Activated CD8-positive, alpha-beta memory T cell treated with anti-CD3 and anti-CD28 coated beads, Interleukin-2, amount 50 U/mL, for 48 hours (primary cell): ENCODE measurements around the gene MRPS11.
"Not testable (repeated sequence)": the region's sequence is repeated elsewhere in the genome, so short reads cannot be mapped to it uniquely, and the experiment has no call there.

Experiments
- DNase-seq: peaks from one replicate; pipeline ENCODE4 v3.0.0-alpha.2; 2020

The MRPS11 gene

DNA sequence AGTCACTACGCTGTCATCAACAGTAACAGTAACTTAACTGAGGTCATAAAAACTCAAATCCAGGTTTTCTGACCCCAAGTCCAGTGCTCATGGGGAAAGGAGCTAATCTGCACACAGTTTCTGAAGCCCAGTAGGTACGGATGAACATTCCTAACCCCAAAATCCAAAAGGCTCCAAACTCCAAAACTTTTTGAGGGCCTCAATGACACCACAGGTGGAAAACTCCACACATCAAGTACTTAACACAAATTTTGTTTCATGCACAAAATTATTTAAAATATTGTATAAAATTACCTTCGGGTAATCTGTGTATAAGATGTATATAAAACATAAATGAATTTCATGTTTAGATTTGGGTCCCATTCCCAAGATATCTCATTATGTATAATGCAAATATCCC is 10.8 kb upstream of the MRPS11 start:
- no peak for DNase-seq

DNA sequence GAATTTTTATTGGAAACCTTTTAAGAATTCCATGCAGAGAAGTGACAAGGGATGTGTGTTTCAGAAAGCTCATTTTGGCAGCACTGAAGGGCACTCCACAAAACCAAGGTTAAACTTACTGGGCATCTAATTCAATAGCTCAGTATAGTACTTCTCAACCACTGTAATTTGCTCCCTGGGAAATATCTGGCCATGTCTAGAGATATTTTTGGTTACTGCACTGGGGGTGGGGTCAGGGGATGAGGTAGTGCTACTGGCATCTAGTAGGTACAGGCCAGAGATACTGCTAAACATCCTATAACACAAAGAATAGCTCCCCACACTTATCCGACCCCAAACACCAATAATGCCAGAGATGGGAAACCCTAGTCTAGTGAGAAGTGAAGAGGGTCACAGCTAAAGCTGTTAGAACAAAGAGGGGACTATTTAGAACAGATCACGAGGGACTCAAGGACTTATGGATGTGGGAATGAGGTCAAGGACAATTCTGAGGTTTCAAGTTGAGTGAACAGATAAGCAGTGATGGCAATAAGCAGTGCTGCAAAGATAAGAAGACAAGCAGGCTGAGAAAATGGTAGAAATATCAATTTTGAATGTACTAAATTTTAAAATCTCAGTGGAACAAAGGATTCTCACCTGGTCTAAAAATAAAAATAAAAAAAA is 3.5 kb upstream of the MRPS11 start:
- no peak for DNase-seq

DNA sequence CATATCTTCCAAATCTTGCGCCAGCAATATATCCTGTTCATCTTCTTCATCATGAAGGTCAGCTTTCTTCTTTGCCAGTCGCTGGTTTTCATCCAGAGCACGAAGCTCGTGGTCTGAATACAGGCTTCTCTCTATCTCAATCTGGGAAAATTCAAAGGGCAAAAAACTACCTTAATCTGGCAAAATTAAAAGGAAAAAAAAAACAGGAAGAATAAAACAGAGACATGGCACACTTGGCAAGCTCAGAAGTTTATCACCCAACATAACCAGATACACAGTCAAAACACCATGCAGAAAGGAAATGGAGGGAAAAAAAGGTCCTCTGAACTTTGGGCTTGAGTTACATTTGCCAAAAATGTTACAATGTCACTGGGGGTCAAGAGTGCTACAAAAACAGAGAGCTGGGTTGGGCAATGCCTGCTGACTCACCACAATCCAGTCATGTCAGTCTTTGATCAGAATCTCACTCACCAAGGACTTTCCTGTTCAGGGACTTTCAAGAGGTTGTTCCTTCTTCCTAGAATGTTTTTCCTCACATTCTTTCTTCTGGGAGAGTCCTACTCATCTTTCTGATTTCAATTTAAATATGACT is 1.8 kb upstream of the MRPS11 start:
- DNase-seq, result no peak

DNA sequence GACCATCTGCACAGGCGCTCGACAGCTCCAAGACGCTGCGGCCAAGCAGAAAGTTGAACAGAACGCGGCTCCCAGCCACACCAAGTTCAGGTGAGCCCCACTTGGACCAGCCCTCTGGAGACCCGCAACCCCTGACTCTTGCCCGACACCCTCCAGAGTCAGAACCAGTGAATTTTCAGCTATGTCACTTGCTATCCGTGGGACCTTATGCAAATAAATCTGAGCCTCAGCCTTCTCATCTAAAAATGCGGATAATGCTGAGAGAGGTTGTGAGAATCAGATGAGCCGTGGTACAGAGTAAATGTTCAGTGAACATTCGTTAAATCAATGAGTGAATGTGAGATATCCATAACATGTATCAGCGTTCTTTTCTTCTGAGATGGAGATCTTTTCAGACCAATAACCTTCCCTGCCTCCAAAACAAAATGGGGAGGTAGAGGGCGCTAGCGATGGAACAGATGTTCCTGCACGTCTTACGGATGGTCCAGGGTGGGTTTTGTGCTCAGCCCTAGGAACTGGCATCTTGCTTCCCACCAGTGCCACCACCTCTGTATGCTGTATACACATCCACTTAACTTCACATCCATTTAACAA is 524 bp downstream of the MRPS11 start:
- no peak for DNase-seq

DNA sequence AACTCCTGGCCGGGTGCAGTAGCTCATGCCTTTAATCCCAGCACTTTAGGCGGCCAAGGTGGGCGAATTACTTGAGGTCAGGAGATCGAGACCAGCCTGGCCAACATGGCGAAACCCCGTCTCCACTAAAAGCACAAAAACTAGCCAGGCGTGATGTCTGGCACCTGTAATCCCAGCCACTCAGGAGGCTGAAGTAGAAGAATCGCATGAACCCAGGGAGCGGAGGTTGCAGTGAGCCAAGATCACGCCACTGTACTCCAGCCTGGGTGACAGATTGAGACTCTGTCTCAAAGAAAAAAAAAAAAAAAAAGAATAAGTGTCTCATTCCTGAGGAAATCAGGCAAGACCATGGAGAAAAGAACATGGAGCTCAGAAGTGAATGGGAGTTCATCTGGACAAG is 1.2 kb downstream of the MRPS11 start:
- DNase-seq, result not testable (repeated sequence)

DNA sequence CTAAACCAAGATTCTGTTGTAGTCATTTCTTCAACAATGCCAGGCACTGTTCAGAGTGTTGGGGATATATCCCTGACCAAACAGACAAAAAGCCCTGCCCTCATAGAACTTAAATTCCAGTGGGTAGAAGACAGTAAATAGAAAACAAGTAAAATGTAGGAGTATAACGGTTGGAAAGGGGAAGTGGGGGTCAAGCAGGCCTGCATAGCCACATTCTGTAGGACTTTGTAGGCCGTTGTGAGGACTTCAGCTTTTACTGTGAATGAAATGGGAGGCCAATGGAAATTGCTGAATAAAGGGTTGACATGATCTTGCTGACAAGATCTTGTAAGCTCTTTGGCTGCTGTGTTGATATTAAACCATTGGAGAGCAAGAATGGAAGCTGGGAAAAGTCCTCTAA is 1.8 kb downstream of the MRPS11 start:
- DNase-seq, result no peak

DNA sequence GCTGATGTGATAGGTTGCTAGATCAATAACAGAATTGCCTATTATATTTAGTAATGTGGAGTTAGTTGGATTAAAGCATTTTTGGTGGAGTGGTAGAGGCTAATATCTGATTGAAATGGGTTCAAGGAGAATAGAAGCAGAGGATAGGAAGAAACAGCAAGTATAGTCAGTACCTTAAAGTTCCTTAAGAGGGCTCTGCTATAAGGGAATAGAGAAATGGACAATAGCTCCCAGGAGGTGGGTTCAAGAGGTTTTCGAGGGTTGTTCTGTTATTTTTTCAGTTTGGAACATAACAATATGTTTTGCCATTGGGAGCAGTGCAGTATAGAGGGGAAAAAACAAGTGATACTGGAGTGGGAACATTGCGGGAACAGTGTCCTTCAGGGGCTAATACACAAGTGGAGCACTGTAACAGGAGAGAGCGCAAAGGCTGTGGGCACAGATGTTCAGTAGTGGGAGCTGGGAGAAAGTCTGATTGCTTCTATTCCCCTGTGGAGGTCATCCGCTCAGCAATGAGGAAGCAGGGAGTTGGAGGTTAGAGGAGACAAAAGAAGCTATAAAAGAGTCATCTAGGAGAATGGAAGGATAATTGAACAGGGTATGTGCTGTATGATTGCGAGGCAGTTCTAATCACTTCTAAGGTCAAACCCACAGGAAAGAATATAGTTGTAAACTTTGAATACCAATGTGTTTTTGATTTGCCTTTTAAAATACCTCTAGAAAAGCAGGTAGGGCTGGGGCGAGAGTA is 3.3 kb downstream of the MRPS11 start:
- DNase-seq, result no peak

DNA sequence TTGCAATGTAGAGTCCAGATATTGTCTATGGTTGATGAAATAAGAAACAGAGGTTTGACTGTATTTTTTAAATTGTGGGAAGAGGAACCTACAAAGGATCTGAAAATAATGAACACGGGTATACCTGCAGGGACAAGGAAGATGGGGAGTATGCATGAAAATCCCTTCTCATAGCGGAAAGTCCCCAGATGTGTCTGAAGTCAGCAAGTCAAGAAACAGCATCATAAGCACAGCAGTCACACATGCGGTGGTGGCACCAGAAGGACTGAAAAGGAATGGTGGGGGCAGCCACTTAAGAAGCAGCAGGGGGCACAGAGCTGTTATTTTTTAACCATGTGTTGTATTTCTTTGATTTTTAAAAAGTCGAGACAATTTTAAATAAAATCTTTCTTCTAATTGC is 4.7 kb downstream of the MRPS11 start:
- no peak for DNase-seq

DNA sequence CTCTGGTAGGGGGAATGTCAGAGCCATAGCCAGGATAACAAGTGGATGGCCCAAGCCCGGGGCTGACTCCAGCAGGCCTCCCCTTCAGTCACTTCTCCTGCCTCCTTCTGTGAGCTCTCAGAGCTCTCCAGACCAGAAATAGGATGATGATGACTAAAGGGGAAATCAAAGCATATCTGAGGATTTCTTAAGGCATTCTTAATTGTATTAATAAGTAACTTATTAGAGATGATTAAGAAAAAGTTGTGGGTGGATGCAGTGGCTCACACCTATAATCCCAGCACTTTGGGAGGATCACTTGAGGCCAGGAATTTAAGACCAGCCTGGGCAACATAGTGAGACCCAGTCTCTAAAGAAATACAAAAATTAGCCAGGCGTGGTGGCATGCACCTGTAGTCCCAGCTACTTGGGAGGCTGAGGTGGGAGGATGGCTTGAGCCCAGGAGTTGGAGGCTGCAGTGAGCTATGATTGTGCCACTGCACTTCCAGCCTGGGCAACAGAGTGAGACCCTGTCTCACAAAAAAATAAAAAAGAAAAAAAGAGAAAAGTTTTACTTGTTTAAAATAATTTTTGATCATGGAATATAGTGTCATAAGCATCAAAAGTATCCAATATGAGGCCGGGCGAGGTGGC is 6.3 kb downstream of the MRPS11 start:
- DNase-seq, result not testable (repeated sequence)

DNA sequence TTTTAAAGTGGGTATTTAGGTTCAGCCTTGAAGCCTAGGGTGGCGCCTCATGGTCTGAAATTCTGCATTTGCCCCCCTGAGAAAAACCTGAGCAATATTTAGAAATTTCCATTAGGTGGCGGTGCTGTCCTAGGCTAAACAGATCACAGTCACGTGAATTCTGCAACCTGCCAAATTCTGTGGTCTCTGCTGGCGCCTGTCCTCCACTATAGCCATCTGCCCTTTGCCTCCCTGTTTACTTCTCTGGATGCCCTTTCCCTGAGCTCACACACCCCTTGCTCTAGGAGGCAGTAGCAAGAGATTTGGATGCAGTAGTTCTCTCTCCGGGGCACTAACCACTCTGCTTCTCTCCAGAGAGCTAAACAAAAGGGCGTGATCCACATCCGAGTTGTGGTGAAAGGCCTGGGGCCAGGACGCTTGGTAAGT is 9.1 kb downstream of the MRPS11 start:
- DNase-seq, result no peak

DNA sequence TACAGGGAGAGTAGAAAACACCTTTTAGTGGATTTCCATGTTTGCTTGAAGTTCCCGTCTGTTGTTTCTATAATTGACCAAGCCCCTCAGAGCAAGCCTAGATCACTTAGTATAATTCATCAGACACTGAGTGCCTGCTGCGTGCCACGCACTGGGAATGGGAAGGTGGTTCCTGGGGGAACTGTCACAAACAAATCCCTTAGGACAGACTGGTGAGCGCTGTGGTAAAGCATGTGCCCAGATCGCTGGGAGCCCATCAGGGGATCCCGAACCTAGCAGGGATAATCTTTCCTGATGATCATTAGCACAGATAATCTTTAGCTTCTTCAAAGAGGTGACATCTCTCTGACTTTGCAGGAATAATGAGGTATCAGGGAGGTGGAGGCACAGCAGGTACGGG is 9.6 kb downstream of the MRPS11 start:
- DNase-seq, result no peak

DNA sequence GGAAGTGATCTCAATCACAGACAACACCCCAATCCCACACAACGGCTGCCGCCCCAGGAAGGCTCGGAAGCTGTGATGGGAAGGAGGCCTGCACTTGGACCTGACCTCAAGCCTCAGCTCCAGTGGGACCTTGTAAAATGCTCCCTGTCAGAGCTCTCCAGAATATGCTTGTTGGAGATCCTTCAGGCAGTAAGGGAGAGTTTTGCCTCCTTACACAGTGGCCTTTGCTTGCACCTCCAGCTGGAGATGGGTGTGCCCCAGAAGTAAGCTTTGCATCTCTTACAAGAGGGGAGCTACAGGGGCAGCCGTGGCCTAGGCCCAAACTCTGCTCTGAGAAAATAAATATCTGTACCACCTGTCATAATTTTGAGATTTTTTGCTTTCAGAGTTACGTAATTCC is 10.4 kb downstream of the MRPS11 start:
- DNase-seq, result no peak

DNA sequence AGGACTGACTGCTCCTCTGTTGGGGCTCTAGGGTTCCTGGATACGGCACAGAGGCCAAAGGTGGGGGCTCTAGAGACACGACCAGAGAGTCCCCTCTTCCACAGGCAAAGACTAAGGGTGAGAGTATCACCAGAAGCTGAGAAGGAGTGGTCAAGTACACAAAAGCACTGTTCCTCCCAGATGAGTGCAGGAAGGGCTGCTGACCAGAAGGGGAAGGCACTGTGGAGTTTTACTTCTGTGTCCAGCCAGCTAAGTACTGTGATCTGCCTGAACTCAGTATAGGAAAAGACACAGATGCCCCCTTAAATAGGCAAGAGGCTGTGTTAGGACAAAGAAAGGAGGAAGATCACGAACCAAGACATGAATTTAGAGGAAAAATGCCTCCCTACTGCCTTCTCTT is 11.7 kb downstream of the MRPS11 start:
- no peak for DNase-seq

DNA sequence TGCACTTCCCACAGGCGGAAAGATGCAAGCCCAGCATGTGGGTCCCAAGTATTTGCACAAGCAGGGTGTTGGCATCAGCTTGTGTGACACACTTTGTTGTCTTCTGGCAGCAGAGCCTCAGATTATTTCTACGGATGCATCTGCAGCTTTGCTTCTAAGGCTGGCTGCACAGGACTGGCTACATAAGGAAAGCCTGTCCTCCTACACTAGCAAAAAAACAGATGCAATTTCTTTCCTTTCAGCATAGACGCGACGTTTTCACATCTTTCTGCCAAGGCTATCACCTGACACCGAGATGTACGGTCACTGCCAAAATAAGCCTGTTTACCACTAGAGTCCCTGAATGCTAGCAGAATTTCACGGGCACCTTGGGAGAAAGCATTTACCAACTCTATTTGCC is 13.5 kb downstream of the MRPS11 start:
- DNase-seq, result no peak

DNA sequence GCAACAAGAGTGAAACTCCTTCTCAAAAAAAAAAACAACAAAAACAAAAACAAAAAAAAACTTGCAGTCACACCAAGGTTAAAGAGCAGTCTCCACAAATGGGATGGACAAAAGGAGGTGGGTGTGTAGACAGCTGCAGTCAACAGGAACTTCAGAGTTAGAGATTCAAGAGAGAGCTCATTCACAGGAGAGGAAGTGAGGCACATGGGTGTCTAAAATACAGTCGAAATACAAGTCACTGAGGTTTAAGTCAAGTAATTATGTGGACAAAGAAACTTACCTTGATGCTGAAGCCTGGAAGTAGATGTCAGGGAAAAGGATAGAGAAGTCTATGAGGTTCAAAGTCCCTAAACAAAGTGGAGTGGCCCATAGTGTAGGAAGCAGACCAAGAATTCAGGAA is 14.8 kb downstream of the MRPS11 start:
- no peak for DNase-seq

DNA sequence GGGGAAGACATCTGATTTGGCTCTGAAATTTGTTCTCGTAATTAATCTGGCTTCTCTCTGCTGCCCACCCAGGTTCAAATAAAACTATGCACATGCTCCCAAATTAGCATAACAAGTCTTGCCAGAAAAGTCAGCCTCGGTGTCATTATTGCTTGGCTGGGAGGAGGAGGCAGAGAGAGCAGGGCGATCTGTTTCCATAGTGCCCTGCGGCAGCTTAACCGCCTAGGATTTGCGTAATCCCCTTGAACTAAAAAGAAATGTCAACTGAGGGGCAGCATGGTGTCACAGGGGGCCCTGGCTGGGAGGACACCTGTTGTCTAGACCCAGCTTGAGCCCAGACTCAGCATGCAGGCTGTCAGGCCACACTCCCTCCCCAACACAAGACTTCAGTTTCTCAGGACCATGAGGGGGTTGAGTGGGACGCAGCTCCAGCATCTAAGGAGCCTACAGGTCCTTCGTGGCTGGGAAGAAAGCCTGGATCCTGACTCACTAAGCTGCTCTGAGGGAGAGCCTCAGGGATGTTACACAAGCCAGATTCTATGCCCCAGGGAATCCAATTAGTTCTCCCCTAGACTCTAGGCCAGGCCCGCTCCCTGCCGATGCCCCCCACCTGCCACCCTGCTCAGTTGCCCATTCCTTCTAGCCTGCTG is 17.3 kb downstream of the MRPS11 start:
- DNase-seq, result no peak

DNA sequence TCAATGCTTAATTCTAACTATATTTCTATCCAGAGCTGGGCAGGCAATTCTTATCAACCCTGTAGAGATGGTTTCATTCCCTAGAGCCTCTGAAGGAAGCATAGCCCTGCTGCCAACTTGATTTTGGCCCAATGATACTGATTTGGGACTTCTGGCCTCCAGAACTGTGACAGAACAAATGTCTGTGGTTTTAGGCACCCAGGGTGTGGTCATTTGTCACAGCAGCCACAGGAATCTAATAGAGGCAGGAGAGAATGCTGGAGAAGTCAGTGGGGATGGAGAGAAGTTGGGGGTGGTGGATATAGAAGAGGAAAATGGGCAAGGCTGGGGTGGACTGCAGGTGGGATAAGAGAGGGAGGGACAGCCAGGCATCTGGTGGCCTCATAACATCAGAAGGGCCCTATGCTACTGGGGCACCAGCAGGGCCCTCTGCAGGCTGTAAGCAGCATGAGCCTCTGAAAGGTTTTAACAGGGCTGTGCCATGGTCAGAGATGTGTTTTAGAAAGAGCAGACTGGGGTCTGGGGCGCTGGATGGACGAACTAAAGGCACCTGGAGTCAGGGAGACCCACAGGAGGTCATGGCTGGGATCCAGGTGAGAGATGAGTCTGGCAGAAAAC is 19.8 kb downstream of the MRPS11 start:
- no peak for DNase-seq

DNA sequence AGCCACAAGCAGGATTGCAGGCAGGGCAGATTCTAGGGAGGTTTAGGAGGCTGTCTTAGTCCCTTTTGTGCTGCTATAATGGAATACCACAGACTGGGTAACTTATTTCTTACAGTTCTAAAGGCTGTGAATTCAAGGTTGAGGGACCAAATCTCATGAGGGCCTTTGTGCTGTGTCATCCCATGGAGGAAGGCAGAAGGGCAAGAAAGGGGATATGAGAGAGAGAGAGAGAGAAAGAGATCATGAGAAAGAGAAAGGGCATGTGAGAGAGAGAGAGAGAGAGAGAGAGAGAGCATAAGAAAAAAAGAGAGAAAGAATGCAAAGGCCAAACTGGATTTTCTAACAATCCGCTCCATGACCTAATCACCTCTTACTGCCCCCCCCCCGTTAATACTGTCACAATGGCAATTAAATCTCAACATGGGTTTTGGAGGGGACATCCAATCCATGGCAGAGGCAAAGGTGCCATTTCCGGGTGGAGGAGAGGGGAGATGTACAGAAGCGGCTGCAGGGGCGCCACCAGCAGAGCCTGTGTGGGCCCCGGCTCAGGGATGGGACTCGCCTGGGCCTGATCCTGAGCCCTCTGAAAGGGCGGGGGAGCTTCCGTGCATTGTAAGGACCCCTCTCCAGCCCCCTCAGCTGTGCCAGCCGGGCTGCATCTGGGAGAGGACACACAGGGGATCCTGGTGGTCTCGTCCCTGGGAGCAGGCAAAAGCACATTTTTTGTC is 20.5 kb downstream of the MRPS11 start:
- no peak for DNase-seq

DNA sequence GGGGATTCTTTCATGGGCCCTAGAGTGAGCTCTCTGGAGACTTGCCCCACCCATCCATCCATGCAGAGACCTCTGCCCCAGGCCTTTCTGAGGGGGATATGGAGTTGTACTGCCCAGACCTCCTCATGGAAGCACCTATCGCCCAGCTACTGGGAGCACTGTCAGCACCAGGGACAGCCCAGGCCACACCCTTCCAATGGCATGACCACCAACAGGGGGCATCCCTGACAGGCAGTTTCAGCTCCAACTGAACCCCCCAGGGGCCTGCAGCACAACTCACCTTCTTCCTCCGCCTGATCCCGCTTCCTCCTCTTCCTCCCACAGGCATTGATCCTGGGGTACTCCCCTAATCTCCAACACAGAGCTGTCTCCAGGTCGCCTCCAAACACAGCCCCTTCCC is 21.8 kb downstream of the MRPS11 start:
- no peak for DNase-seq

DNA sequence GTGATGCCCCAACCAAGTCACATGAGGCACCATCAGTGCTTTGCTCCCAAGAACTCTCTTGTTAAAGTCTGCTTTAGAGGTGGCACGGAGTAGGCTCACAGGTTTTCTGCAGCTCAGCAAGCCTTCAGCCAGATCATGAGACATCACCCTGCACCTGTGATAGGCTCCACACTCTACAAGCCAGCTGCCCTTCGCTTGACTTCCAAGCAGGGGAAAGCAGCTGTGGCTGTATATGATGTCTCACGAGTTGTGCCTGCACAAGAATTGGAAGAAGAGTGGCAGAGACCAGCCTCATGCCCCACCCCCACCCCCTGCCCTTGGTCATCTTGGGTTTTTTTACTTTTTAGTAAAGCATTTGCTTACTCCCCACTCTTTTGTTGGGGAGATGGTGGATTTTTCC is 22.5 kb downstream of the MRPS11 start:
- DNase-seq, result no peak

DNA sequence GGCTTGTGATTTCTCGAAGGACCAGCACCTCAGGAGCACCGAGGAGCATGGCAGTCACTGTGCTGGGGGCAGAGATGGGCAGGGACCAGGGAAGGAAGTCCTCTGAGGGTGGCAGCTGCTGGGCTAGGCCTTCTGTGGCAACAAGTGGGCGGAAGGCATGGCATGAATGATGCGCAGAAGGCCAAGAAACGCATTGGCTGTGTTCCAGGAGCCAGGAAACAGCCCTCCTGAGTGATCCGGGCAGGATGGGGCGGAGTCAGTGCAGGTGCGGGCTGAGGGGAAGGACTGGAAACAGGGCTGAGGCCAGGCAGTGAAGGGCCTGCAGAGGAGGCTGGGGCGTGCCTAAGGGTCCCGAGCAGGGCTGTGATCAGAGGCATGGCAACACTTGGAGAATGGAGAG is 23.6 kb downstream of the MRPS11 start:
- DNase-seq, result no peak

DNA sequence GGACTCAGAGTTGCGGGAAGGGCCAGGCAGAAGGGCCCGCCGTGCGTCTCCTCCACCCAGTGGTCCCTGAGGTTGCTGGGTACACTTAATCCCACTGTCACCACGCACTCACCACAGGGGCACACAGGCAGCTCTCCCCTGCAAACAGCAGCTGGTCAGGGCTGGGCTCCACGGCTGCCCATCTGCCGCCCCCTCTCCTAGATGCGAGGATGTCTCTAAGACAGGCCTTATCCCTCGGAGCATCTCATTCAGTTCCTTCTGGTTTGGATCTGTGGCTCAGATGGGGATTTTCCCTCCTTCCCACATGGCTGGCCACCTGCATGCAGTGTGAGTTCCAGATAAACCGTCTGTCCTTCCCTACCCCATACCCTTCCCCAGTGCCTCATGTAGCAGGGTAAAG is 26.3 kb downstream of the MRPS11 start:
- DNase-seq, result no peak
